ENCODE data around the gene MRPS14.

MRPS14 gene

DNA sequence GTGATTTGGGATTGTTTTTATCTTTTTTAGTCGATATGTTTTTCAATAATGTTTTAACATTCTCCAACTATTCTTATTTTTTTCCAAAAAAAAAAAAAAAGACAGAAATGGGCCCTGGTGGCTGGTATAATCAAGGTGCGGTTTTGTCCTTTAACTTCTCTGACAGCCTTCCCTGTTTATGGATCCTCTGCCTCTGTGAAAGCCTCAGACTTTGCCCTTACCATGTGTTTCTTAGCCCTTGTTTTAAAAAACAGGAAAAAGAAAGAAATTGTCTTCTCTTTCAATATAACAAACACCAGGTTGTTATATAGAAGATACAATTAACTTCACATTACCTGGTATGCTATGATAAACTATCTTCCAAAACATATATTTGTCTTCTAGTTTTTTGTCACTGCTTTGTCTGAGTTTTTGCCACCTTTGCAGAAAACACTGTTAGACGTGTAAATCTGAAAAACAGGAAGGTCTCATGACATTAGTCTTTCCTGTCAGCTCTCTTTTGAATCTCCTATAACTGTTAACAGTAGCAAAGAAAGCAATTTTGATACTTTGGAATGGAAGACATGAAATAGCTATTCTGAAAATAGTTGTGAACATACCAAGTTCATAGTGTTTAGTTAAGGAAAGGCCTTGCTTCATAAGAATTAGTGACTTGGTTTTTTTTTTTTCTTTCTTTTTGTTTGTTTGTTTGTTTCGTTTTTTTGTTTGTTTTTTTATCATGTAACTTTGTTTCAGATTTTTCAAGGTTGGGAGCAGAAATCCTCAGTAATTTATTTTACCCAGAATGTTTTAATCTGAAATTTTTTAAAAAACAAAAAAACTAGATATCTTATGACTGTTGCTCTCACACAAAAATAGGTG is 55.1 kb downstream of the MRPS14 start:
- Histone ChIP-seq H3K27me3 (ENCODE audit: insufficient read depth, low read length) (no peaks in the 10 kb centered on the region), H3K36me3 (ENCODE audit: insufficient read depth, low read length) (no peaks in the 10 kb centered on the region), H3K4me3 (ENCODE audit: low read length) (no peak overlapping the region), H2AFZ (ENCODE audit: low read depth, low read length) (no peak overlapping the region), H3K9me3 (ENCODE audit: low read length) (no peaks in the 10 kb centered on the region), H3K4me1 (ENCODE audit: insufficient read depth, low read length) (peaks cover 2% of the 10 kb centered on the region)

DNA sequence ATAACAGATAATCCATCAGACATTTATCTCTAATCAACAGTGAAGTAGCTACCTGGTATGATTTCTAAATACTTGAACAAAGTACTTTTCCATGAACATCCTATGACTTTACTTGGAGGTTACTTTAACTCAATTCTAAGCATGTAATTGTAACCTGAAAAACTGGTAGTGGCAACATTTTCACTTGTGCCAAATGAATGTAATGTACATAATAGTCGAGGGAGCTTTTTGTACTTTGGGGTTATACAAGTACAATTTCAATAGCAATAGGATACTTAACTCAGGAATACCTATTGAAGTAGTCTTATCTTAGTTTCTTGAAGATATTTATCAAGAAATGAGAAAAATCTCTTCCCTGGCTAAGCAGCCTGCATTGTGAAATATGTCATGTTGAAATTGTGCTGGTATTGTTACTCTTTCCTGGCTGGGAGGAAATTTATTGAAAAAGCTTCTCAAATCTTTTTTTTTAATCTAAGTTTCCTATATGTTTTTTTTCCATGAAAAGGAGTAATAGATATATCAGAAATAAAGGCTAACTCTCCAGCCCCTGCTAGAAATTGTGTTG is 57.1 kb downstream of the MRPS14 start:
- H3K4me1 ChIP-seq (ENCODE audit: insufficient read depth, low read length), result peaks cover 2% of the 10 kb centered on the region
- no peak overlapping the region for H2AFZ ChIP-seq (ENCODE audit: low read depth, low read length)
- no peak overlapping the region for H3K4me3 ChIP-seq (ENCODE audit: low read length)

DNA sequence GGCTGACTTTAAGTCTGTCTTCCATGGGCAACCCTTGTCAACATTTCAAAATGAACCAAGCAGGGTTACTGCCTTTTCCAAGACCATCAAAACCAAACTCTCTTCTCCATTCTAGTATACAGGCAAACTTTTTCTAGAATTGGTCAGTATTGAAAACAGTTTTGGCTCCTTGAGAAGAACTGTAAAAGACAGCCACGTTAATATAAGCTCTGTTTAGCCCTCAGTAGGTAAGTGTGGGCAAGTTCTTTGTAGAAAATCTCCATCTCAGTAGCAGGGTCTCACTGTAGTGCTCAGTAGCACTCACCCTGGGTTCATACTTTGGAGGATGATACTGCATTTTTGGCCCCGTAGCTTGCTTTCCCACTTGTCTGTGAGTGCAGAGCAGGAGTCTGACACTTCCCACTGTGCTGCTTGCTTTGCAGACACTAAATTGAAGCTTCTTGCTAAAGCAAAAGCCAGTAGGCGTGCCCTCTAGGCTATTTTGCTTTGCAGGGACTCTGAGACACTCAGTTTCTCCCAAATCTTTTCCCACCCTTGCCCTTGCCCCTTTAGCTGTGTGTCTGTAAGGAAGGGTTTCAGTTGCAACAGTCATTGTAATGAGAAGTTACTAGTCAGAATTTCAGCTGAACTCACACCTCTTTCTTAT is 57.7 kb downstream of the MRPS14 start:
- Histone ChIP-seq H3K4me1 (ENCODE audit: insufficient read depth, low read length) (peaks cover 2% of the 10 kb centered on the region), H3K9me3 (ENCODE audit: low read length) (no peaks in the 10 kb centered on the region), H2AFZ (ENCODE audit: low read depth, low read length) (no peak overlapping the region), H3K4me3 (ENCODE audit: low read length) (no peak overlapping the region), H3K36me3 (ENCODE audit: insufficient read depth, low read length) (no peaks in the 10 kb centered on the region), H3K27me3 (ENCODE audit: insufficient read depth, low read length) (no peaks in the 10 kb centered on the region)

More for the DNA sequence above, 57.1 kb downstream of the MRPS14 start:
- Histone ChIP-seq H3K36me3 (ENCODE audit: insufficient read depth, low read length) (no peaks in the 10 kb centered on the region), H3K27me3 (ENCODE audit: insufficient read depth, low read length) (no peaks in the 10 kb centered on the region), H3K9me3 (ENCODE audit: low read length) (no peaks in the 10 kb centered on the region)

DNA sequence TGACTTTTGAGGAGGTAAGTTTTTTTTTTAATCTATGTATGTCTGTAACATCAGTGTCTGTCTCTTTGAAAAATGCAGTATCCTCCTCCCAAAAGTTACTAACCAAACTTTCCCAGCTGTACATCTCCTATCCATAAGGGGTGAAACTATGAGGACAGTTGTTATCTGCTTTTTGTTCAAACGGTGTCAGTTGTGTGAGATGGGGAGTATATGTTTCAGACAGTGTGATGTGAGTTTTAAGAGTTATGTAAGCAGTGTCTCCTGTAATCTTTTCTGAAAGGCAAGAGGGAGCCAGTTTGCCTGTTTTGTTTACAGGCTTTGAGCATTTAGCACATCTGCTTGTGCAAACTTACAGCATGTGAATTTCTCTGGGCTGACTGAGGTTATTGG is 58.3 kb downstream of the MRPS14 start:
- peaks cover 2% of the 10 kb centered on the region for H3K4me1 ChIP-seq (ENCODE audit: insufficient read depth, low read length)

DNA sequence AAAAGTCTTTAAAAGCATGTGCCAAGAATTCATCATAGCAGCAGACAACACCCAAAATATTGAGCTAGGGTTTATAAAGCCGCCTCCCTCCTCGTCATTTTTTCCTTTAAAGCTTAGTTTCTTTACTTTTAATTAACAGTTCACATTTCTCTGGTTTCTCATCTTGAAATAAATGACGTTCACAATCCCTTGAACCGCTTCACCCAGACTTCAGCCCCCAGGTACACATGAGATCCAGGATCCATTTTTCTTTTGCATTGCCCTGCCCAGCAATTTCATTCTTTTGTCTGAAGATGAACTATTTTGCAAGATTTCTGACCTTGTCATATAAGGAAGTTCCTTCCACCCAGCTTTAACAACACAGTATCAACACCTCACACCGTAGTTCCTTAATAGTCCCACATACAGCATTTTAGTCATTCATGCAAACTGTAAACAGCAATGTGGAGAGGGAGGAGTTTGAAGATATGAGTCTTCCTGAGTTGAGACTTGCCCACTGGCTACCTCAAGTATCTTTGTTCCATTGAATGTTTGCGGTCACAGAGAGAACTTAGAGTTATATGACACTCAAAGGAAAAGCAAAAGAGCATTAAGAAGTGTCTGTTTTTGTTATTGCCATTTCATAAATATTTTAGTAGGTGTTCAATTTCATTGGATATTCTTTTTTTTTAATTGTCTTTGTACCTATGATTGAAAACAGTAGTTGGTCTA is 58.8 kb downstream of the MRPS14 start:
- Histone ChIP-seq H3K4me1 (ENCODE audit: insufficient read depth, low read length) (peaks cover 2% of the 10 kb centered on the region), H3K4me3 (ENCODE audit: low read length) (no peak overlapping the region), H3K27me3 (ENCODE audit: insufficient read depth, low read length) (no peaks in the 10 kb centered on the region)

More for the DNA sequence above, 58.3 kb downstream of the MRPS14 start:
- no peak overlapping the region for H3K4me3 ChIP-seq (ENCODE audit: low read length)
- no peaks in the 10 kb centered on the region for H3K9me3 ChIP-seq (ENCODE audit: low read length)
- H3K27me3 ChIP-seq (ENCODE audit: insufficient read depth, low read length), result no peaks in the 10 kb centered on the region
- H2AFZ ChIP-seq (ENCODE audit: low read depth, low read length), result no peak overlapping the region
- no peaks in the 10 kb centered on the region for H3K36me3 ChIP-seq (ENCODE audit: insufficient read depth, low read length)

DNA sequence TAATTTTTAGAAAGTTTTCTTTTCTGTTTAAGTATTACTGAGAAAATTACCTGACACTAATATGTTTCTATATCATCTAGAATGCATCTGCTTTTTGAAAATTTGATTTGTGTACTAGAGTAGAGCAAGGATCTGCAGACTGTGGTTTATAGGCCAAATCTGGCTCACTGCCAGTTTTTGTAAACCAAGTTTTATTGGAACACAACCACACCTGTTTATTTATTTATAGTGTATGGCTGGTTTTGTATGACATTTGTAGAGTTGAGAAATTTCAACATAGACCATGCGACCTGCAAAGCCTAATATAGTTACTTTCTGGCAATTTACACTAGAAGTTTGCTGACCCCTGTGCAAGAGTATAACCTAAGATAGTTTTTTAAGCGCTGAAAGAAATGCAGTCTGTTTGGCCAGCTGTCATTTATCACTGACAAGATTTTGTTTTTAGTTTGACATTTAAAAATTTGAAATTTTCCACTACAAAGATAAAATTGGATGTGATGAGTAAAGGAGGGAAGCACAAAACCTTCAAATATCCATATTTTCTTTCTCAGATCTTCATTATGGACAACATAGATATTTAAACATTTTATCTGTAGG is 59.6 kb downstream of the MRPS14 start:
- H3K36me3 ChIP-seq (ENCODE audit: insufficient read depth, low read length), result no peaks in the 10 kb centered on the region
- H3K27me3 ChIP-seq (ENCODE audit: insufficient read depth, low read length), result no peaks in the 10 kb centered on the region
- peaks cover under 1% of the 10 kb centered on the region for H3K4me1 ChIP-seq (ENCODE audit: insufficient read depth, low read length)
- no peak overlapping the region for H2AFZ ChIP-seq (ENCODE audit: low read depth, low read length)
- H3K9me3 ChIP-seq (ENCODE audit: low read length), result no peaks in the 10 kb centered on the region
- H3K4me3 ChIP-seq (ENCODE audit: low read length), result no peak overlapping the region

More for the DNA sequence above, 58.8 kb downstream of the MRPS14 start:
- no peaks in the 10 kb centered on the region for H3K9me3 ChIP-seq (ENCODE audit: low read length)
- H2AFZ ChIP-seq (ENCODE audit: low read depth, low read length), result no peak overlapping the region
- no peaks in the 10 kb centered on the region for H3K36me3 ChIP-seq (ENCODE audit: insufficient read depth, low read length)
